Left ventricle myocardium inferior (tissue), 1 donor: ENCODE data around the gene CTNNBIP1. TPM values are rescaled to one million over a fixed set of nuclear protein-coding genes. Genes with fewer than 3 reads are reported as not detected.

Experiments
- DNase-seq: peaks from one replicate; pipeline ENCODE4 v3.0.0-alpha.2; 2020
- H3K27ac ChIP-seq: fragments of 200-600 bp; replicated peaks from 2 replicates; pipeline ENCODE4 v1.8.0; 2021
- H3K27me3 ChIP-seq: fragments of 200-600 bp; 2 replicates; pipeline ENCODE4 v1.8.0; 2021; ENCODE audit warnings: low read depth
- H3K36me3 ChIP-seq: fragments of 200-600 bp; 2 replicates; pipeline ENCODE4 v1.8.0; 2021
- H3K4me1 ChIP-seq: fragments of 200-600 bp; 2 replicates; pipeline ENCODE4 v1.8.0; 2021
- H3K4me3 ChIP-seq: fragments of 200-600 bp; 2 replicates; pipeline ENCODE4 v1.8.0; 2021; ENCODE audit warnings: mild to moderate bottlenecking, moderate library complexity
- H3K9me3 ChIP-seq: fragments of 200-600 bp; replicated peaks from 2 replicates; pipeline ENCODE4 v1.8.0; 2021
- intact Hi-C: fragments of 100-400 bp; cut with micrococcal nuclease; formaldehyde crosslinking; loops from one replicate; pipeline ENCODE4 v1.11.0; 2022
- total RNA-seq: library from RNA; stranded (reverse); fragmentation: NEBNext Ultra II Directional; extraction: Animal tissue kit (Norgen Biotek cat#: 25700); gene quantifications from one replicate; pipeline ENCODE4 v1.2.1, GENCODE V29; 2021
- TF ChIP-seq, protein P1 (sequence below): fragments of 200-600 bp; IDR thresholded peaks from 2 replicates; pipeline ENCODE4 v1.8.0; 2021; ENCODE audit warnings: antibody characterized with exemption, mild to moderate bottlenecking, borderline replicate concordance
- donor health status: DM: no; HTN: yes; CAD: no; lungs with severe emphysema.

CTNNBIP1 gene
- total RNA-seq, 1 donor from 2014 or later: 42.6 TPM

DNA sequence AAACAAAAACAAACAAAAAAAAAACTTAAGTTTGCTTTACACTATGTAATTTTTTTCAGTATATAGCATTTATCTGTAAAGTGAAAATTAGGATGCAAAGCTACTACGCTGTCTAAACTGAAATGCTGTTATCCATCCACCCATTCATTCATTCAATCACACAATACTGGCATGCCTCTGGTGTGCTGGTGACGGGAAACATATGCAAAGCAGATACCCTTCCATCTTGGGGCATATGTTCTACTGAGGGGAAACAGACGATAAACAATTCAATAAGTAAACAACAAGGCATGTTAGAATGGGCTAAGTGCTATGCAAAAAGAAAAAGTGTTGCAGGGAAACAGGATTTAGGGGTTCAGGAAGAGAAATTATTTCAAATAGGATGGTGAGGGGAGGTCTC is 89.5 kb downstream of the CTNNBIP1 start:
- H3K4me1 ChIP-seq: peaks cover 39% of the 10 kb centered on the region
- no peak for DNase-seq
- TF ChIP-seq, protein P1, sequence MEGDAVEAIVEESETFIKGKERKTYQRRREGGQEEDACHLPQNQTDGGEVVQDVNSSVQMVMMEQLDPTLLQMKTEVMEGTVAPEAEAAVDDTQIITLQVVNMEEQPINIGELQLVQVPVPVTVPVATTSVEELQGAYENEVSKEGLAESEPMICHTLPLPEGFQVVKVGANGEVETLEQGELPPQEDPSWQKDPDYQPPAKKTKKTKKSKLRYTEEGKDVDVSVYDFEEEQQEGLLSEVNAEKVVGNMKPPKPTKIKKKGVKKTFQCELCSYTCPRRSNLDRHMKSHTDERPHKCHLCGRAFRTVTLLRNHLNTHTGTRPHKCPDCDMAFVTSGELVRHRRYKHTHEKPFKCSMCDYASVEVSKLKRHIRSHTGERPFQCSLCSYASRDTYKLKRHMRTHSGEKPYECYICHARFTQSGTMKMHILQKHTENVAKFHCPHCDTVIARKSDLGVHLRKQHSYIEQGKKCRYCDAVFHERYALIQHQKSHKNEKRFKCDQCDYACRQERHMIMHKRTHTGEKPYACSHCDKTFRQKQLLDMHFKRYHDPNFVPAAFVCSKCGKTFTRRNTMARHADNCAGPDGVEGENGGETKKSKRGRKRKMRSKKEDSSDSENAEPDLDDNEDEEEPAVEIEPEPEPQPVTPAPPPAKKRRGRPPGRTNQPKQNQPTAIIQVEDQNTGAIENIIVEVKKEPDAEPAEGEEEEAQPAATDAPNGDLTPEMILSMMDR: no peak
- intact Hi-C loops: no loop called here
- no peaks in the 10 kb centered on the region for H3K27me3 ChIP-seq
- no peak overlapping the region for H3K4me3 ChIP-seq
- H3K36me3 ChIP-seq: no peaks in the 10 kb centered on the region
- no peaks in the 10 kb centered on the region for H3K9me3 ChIP-seq
- no peak overlapping the region for H3K27ac ChIP-seq

DNA sequence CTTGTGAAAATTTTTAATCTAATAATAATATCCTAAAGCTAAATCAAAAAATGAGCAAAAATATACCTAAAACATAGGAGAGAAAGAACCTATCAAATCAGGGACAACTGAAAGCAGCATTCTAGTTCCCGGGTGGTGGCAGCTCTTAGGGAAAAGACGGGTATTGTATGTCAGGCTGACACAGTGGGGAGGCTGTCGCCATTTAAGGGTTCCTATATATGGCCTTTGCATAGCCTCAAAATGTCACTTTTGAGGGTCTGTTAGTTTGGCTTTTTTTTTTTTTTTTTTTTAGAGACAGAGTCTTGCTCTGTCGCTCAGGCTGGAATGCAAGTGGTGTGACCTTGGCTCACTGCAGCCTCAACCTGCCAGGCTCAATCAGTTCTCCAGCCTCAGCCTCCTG is 92.3 kb downstream of the CTNNBIP1 start:
- intact Hi-C loops: no loop called here
- H3K36me3 ChIP-seq: no peaks in the 10 kb centered on the region
- H3K27me3 ChIP-seq: no peaks in the 10 kb centered on the region
- H3K4me1 ChIP-seq: peaks cover 18% of the 10 kb centered on the region
- H3K4me3 ChIP-seq: no peak overlapping the region
- no peak for DNase-seq
- H3K27ac ChIP-seq: no peak overlapping the region
- no peaks in the 10 kb centered on the region for H3K9me3 ChIP-seq
- TF ChIP-seq, protein P1: no peak

DNA sequence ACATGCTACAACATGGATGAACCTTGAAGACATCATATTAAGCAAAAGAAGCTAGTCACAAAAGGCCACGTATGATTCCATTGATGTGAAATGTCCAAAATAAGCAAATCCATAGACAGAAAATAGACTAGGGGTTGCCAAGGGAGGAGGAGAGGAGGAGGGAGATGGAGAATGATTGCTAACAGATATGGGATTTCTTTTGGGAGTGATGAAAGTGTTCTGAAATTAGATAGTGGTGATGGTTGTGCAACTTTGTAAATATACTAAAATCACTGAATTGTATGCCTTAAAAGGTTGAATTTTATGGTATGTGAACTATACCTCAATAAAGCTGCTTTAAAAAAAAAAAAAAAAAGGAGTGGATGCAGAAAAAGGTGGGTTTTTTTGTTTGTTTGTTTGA is 93.9 kb downstream of the CTNNBIP1 start:
- TF ChIP-seq, protein P1: no peak
- peaks cover 17% of the 10 kb centered on the region for H3K4me1 ChIP-seq
- H3K9me3 ChIP-seq: no peaks in the 10 kb centered on the region
- intact Hi-C loops: no loop called here
- no peaks in the 10 kb centered on the region for H3K27me3 ChIP-seq
- no peak overlapping the region for H3K4me3 ChIP-seq
- no peaks in the 10 kb centered on the region for H3K36me3 ChIP-seq
- no peak overlapping the region for H3K27ac ChIP-seq
- no peak for DNase-seq

- Histone ChIP-seq H3K9me3 (no peaks in the 10 kb centered on the region), H3K4me1 (peaks cover 25% of the 10 kb centered on the region), H3K27me3 (no peaks in the 10 kb centered on the region), H3K36me3 (no peaks in the 10 kb centered on the region), H3K27ac (no peak overlapping the region), H3K4me3 (no peak overlapping the region)
- TF ChIP-seq, protein P1: no peak
- no peak for DNase-seq
- intact Hi-C loops: no loop called here
Measured at GRCh38 chr1:9815150-9815549, 94.9 kb downstream of the CTNNBIP1 start.

DNA sequence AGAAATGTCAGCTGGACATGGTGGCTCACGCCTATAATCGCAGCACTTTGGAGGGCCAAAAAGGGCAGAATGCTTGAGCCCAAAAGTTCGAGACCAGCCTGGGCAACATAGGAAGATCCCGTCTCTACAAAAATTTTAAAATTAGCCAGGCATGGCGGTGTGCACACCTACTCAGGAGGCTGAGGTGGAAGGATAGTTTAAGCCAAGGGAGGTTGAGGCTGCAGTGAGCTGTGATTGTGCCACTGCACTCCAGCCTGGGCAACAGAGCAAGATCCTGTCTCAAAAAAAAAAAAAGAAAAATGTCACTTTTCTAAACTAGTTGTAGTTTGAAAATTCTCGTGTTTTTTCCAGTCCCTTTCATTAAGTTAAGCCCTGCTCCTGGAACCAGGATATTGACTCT is 95.5 kb downstream of the CTNNBIP1 start:
- TF ChIP-seq, protein P1: no peak
- Histone ChIP-seq H3K9me3 (no peaks in the 10 kb centered on the region), H3K27me3 (no peaks in the 10 kb centered on the region), H3K4me3 (no peak overlapping the region), H3K27ac (no peak overlapping the region), H3K4me1 (peaks cover 28% of the 10 kb centered on the region), H3K36me3 (no peaks in the 10 kb centered on the region)
- no peak for DNase-seq
- intact Hi-C loops: no loop called here
